Measurements from ENCODE around the gene TP53.
A peak's percentile ranks its signal among the peaks of the same experiment; 100 is the strongest.

DNA sequence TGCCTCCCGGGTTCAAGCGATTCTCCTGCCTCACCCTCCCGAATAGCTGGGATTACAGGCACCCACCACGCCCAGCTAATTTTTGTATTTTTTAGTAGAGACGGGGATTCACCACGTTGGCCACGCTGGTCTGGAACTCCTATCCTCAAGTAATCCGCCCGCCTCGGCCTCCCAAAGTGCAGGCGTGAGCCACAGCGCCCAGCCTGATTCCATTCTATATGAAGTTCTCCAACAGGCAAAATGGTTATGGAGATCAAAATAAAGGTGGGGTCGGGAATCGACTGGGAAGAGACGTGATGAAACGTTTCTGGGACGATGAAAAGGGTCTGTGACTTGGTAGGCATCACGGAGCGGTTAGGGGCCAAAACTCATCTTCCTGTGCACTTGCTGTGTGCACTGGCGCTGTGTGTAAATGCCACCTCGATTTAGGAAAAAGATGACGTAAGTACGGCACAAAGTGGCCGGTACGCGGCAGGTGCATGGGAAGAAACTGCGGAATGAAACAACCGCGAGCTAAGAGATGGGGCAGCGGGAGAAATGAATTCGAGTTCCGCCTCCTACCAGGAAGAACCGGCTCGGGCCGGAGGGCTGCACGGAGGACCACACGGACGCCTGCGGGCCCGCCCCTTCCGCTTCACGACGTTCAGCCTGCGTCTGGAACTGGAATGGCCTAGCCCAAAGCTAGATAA is 1.6 kb downstream of the TP53 start:
- TF ChIP-seq TCF7L2 (IDR thresholded peaks at IDR 0.05; ENCODE audit: low read depth, low read length) (0 out of 2 replicates have a peak, but pooled peaks have one; percentile 68), SIN3A (IDR thresholded peaks at IDR 0.05; ENCODE audit: borderline replicate concordance, insufficient read depth, low read depth, low read length) (0 out of 2 replicates have a peak, but pooled peaks have one; percentile 44), POLR2AphosphoS5 (IDR thresholded peaks at IDR 0.05; ENCODE audit: low read depth, low read length) (peak; percentile 40; the same call in 1 of the 2 replicates)
- TF ChIP-seq, protein P1, sequence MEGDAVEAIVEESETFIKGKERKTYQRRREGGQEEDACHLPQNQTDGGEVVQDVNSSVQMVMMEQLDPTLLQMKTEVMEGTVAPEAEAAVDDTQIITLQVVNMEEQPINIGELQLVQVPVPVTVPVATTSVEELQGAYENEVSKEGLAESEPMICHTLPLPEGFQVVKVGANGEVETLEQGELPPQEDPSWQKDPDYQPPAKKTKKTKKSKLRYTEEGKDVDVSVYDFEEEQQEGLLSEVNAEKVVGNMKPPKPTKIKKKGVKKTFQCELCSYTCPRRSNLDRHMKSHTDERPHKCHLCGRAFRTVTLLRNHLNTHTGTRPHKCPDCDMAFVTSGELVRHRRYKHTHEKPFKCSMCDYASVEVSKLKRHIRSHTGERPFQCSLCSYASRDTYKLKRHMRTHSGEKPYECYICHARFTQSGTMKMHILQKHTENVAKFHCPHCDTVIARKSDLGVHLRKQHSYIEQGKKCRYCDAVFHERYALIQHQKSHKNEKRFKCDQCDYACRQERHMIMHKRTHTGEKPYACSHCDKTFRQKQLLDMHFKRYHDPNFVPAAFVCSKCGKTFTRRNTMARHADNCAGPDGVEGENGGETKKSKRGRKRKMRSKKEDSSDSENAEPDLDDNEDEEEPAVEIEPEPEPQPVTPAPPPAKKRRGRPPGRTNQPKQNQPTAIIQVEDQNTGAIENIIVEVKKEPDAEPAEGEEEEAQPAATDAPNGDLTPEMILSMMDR (IDR thresholded peaks at IDR 0.05), result no peak
